Measurements from ENCODE around the gene RBM11. TPM values are rescaled to one million over a fixed set of nuclear protein-coding genes. Genes with fewer than 3 reads are reported as not detected.

Gene RBM11
- total RNA-seq, 1 donor from 2014 or later: 1.6 TPM

GRCh38 chr21:14265023-14265422, 49.1 kb downstream of the RBM11 start:
- Mint-ChIP-seq H3K9me3 (no peaks in the 10 kb centered on the region), H3K27me3 (peaks cover 2% of the 10 kb centered on the region), H3K4me1 (no peaks in the 10 kb centered on the region), H3K27ac (no peak overlapping the region), H3K4me3 (no peak overlapping the region), H3K36me3 (ENCODE audit: low read depth) (no peaks in the 10 kb centered on the region)
- no peak for DNase-seq
- no peak for ATAC-seq (ENCODE audit: low read depth)
- POLR2A ChIA-PET: no interaction called here
- intact Hi-C loops (cut with micrococcal nuclease): no loop called here
- CTCF ChIA-PET: no interaction called here
- no peak for TF ChIP-seq CTCF (IDR thresholded peaks at IDR 0.05)

- ChIA-PET POLR2A (no interaction called here), CTCF (no interaction called here)
- no peaks in the 10 kb centered on the region for H3K4me1 Mint-ChIP-seq
- TF ChIP-seq CTCF (IDR thresholded peaks at IDR 0.05): no peak
- DNase-seq: no peak
- no peaks in the 10 kb centered on the region for H3K36me3 Mint-ChIP-seq (ENCODE audit: low read depth)
- no peaks in the 10 kb centered on the region for H3K9me3 Mint-ChIP-seq
- no peak overlapping the region for H3K4me3 Mint-ChIP-seq
- no peak for ATAC-seq (ENCODE audit: low read depth)
- no peak overlapping the region for H3K27ac Mint-ChIP-seq
- H3K27me3 Mint-ChIP-seq: peaks cover 2% of the 10 kb centered on the region
- intact Hi-C loops (cut with micrococcal nuclease): no loop called here
Measured at GRCh38 chr21:14267076-14267475, 51.1 kb downstream of the RBM11 start.

GRCh38 chr21:14270631-14271030, 54.7 kb downstream of the RBM11 start:
- H3K36me3 Mint-ChIP-seq (ENCODE audit: low read depth): no peaks in the 10 kb centered on the region
- intact Hi-C loops (cut with micrococcal nuclease): no loop called here
- CTCF ChIA-PET: no interaction called here
- H3K4me1 Mint-ChIP-seq: no peaks in the 10 kb centered on the region
- DNase-seq (no peak), ATAC-seq (ENCODE audit: low read depth) (no peak)
- H3K27me3 Mint-ChIP-seq: peaks cover 11% of the 10 kb centered on the region
- H3K4me3 Mint-ChIP-seq: no peak overlapping the region
- TF ChIP-seq CTCF (IDR thresholded peaks at IDR 0.05): no peak
- H3K9me3 Mint-ChIP-seq: no peaks in the 10 kb centered on the region
- POLR2A ChIA-PET: no interaction called here
- H3K27ac Mint-ChIP-seq: no peak overlapping the region

- H3K4me3 Mint-ChIP-seq: no peak overlapping the region
- H3K27ac Mint-ChIP-seq: no peak overlapping the region
- H3K4me1 Mint-ChIP-seq: no peaks in the 10 kb centered on the region
- CTCF ChIA-PET: no interaction called here
- DNase-seq (no peak), ATAC-seq (ENCODE audit: low read depth) (no peak)
- intact Hi-C loops (cut with micrococcal nuclease): no loop called here
- no peak for TF ChIP-seq CTCF (IDR thresholded peaks at IDR 0.05)
- POLR2A ChIA-PET: no interaction called here
- no peaks in the 10 kb centered on the region for H3K9me3 Mint-ChIP-seq
- H3K27me3 Mint-ChIP-seq: peaks cover 11% of the 10 kb centered on the region
- no peaks in the 10 kb centered on the region for H3K36me3 Mint-ChIP-seq (ENCODE audit: low read depth)
Measured at GRCh38 chr21:14271053-14271452, 55.1 kb downstream of the RBM11 start.

- ChIA-PET POLR2A (no interaction called here), CTCF (no interaction called here)
- Mint-ChIP-seq H3K27me3 (peaks cover 9% of the 10 kb centered on the region), H3K4me1 (no peaks in the 10 kb centered on the region), H3K9me3 (no peaks in the 10 kb centered on the region), H3K36me3 (ENCODE audit: low read depth) (no peaks in the 10 kb centered on the region), H3K27ac (no peak overlapping the region), H3K4me3 (no peak overlapping the region)
- ATAC-seq (ENCODE audit: low read depth) (no peak), DNase-seq (no peak)
- TF ChIP-seq CTCF (IDR thresholded peaks at IDR 0.05): no peak
- intact Hi-C loops (cut with micrococcal nuclease): no loop called here
Measured at GRCh38 chr21:14271641-14272040, 55.7 kb downstream of the RBM11 start.

Data from activated B cell treated with CpG ODN at 0.5 μM for 24 hours (primary cell).